Prostate gland (tissue), 2 donors: ENCODE results near the gene AUTS2. TPM values are rescaled to one million over a fixed set of nuclear protein-coding genes. Genes with fewer than 3 reads are reported as not detected.

Source experiments
- DNase-seq: peaks from one replicate; pipeline ENCODE4 v3.0.0-alpha.2; 2019; ENCODE audit warnings: low spot score
- H3K27ac ChIP-seq, 2 donors: fragments of 200-600 bp; sonication (generic); 2 replicates each; pipeline ENCODE4 v1.5.1; 2017 to 2019
- H3K27me3 ChIP-seq: fragments of 200-600 bp; sonication (generic); replicated peaks from 2 replicates; pipeline ENCODE4 v1.5.1; 2019; ENCODE audit not compliant: insufficient read depth
- H3K36me3 ChIP-seq, 2 donors: fragments of 200-600 bp; sonication (generic); 1 replicate in 1 of 2; 2 replicates in 1 of 2; pipeline versions ENCODE4 v1.5.1 to v1.8.1; 2017 to 2019
- H3K4me1 ChIP-seq: fragments of 200-600 bp; sonication (generic); replicated peaks from 2 replicates; pipeline ENCODE4 v1.5.1; 2019
- H3K4me3 ChIP-seq, 2 donors: fragments of 200-600 bp; sonication (generic); 2 replicates each; pipeline ENCODE4 v1.5.1; 2017 to 2019
- H3K9me3 ChIP-seq: fragments of 200-600 bp; sonication (generic); 2 replicates; pipeline ENCODE4 v1.5.1; 2017
- CTCF ChIP-seq, 4 experiments: fragments of 200-600 bp in 2 of 4; fragments of 450-650 bp in 2 of 4; sonication (generic) in 2 of 4; IDR thresholded peaks; 1 replicate in 3 of 4; 2 replicates in 1 of 4; pipeline ENCODE4 v1.5.1; 2016 to 2019; ENCODE audit warnings: antibody characterized with exemption in 4 of 4, mild to moderate bottlenecking in 2 of 4, moderate library complexity in 2 of 4
- POLR2A ChIP-seq: fragments of 450-650 bp; IDR thresholded peaks from one replicate; pipeline ENCODE4 v1.6.1; 2016; ENCODE audit warnings: antibody characterized with exemption, mild to moderate bottlenecking
- POLR2AphosphoS5 ChIP-seq: sonication (generic); formaldehyde crosslinking; IDR thresholded peaks from one replicate; pipeline ENCODE4 v1.6.1; 2017; ENCODE audit warnings: antibody characterized with exemption
- WGBS: methylation state at CpG from one replicate; pipeline ENCODE4 v1.1.5; 2018; 5-methylcytosine and 5-hydroxymethylcytosine counted together
- intact Hi-C: fragments of 100-400 bp; cut with DNase I; formaldehyde crosslinking; loops from one replicate; pipeline ENCODE4 v1.14.2; 2022
- total RNA-seq, 2 donors: library from RNA; depleted of rRNA; stranded (reverse); fragments of >200 nt; gene quantifications; one replicate each; pipeline ENCODE4 v1.1.0, GENCODE V29; 2016

AUTS2 gene
- total RNA-seq, 2 donors from 2014 or later = 25.0 to 55.2 TPM

- Histone ChIP-seq H3K4me3 (no peak overlapping the region), H3K9me3 (no peaks in the 10 kb centered on the region), H3K27me3 (no peaks in the 10 kb centered on the region), H3K36me3 (no peaks in the 10 kb centered on the region), H3K4me1 (no peaks in the 10 kb centered on the region), H3K27ac (no peak overlapping the region)
- 85% methylated on average over 4 of the region's 4 CpGs for WGBS
- TF ChIP-seq CTCF (IDR thresholded peaks at IDR 0.05) (no peak), POLR2AphosphoS5 (no peak), POLR2A (no peak)
- intact Hi-C loops = no loop called here
- DNase-seq = no peak
Observed at GRCh38 chr7:70761711-70762328, 1163.5 kb downstream of the AUTS2 start.

GRCh38 chr7:70762696-70763095 lies 1164.4 kb downstream of the AUTS2 start:
- Histone ChIP-seq H3K36me3 (no peaks in the 10 kb centered on the region), H3K4me1 (no peaks in the 10 kb centered on the region), H3K9me3 (no peaks in the 10 kb centered on the region), H3K4me3 (no peak overlapping the region), H3K27me3 (no peaks in the 10 kb centered on the region), H3K27ac (no peak overlapping the region)
- WGBS = 68% methylated on average over 12 of the region's 12 CpGs
- DNase-seq = no peak
- intact Hi-C loops = no loop called here
- no peak for TF ChIP-seq CTCF (IDR thresholded peaks at IDR 0.05)

- intact Hi-C loops = no loop called here
Observed at GRCh38 chr7:70763961-70764691, 1165.9 kb downstream of the AUTS2 start.

GRCh38 chr7:70764701-70765208 lies 1166.5 kb downstream of the AUTS2 start:
- Histone ChIP-seq H3K27ac (no peak overlapping the region), H3K27me3 (no peaks in the 10 kb centered on the region), H3K9me3 (no peaks in the 10 kb centered on the region), H3K4me1 (no peaks in the 10 kb centered on the region), H3K36me3 (no peaks in the 10 kb centered on the region), H3K4me3 (no peak overlapping the region)
- intact Hi-C loops = no loop called here
- WGBS = 95% methylated on average over 15 of the region's 15 CpGs
- TF ChIP-seq CTCF (IDR thresholded peaks at IDR 0.05) (no peak), POLR2A (no peak), POLR2AphosphoS5 (no peak)
- no peak for DNase-seq

More at GRCh38 chr7:70763961-70764691, 1165.9 kb downstream of the AUTS2 start:
- H3K27me3 ChIP-seq = no peaks in the 10 kb centered on the region
- H3K9me3 ChIP-seq = no peaks in the 10 kb centered on the region
- no peak overlapping the region for H3K27ac ChIP-seq
- DNase-seq = no peak
- no peaks in the 10 kb centered on the region for H3K4me1 ChIP-seq
- no peak overlapping the region for H3K4me3 ChIP-seq
- no peak for TF ChIP-seq POLR2AphosphoS5
- TF ChIP-seq POLR2A = no peak
- TF ChIP-seq CTCF (IDR thresholded peaks at IDR 0.05) = no peak
- no peaks in the 10 kb centered on the region for H3K36me3 ChIP-seq
- WGBS = 64% methylated on average over 17 of the region's 17 CpGs

GRCh38 chr7:70765651-70766050 lies 1167.4 kb downstream of the AUTS2 start:
- intact Hi-C loops = no loop called here
- Histone ChIP-seq H3K36me3 (no peaks in the 10 kb centered on the region), H3K27ac (no peak overlapping the region), H3K4me3 (no peak overlapping the region), H3K27me3 (no peaks in the 10 kb centered on the region), H3K4me1 (no peaks in the 10 kb centered on the region), H3K9me3 (no peaks in the 10 kb centered on the region)
- no peak for TF ChIP-seq CTCF (IDR thresholded peaks at IDR 0.05)
- WGBS = 78% methylated on average over 7 of the region's 7 CpGs
- no peak for DNase-seq
